ENCODE measurements around the gene C1orf74.

Gene C1orf74

DNA sequence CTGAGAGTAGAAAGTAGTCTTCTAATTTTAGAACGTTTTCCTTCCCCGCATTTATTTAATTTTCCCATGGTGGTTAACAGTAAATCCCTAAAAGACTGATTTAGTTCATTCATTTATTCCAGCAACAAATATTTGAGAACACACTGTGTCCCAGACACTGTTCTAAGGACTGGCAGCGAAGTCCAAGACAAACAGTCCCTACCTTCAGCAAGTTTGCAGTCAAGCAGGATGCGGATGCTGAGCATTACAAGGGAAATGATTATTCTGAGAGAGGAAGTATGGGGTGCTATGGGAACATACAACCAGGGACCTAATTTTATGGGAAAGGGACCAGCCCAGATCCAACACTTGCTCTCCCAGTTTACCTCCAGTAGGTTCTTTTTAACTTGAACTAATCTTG, 1.2 kb upstream of the C1orf74 start:
- no CpG with 5 or more reads among the region's 4 CpGs for WGBS (ENCODE audit: extremely low coverage, insufficient coverage, low lambda C conversion rate)
- H3K27ac ChIP-seq (ENCODE audit: low read depth, low read length): no peak overlapping the region
- H4K5ac ChIP-seq (ENCODE audit: low read length): no peak overlapping the region
- H3K79me2 ChIP-seq (ENCODE audit: control insufficient read depth, insufficient read depth, low read length): no peaks in the 10 kb centered on the region
- H3K79me1 ChIP-seq (ENCODE audit: low read length): peaks cover 4% of the 10 kb centered on the region
- H3K36me3 ChIP-seq (ENCODE audit: control insufficient read depth, insufficient read depth, low read length): no peaks in the 10 kb centered on the region
- no peak overlapping the region for H2BK5ac ChIP-seq (ENCODE audit: low read length)
- H2BK120ac ChIP-seq (ENCODE audit: low read depth, low read length): no peak overlapping the region
- no peak overlapping the region for H3K4me2 ChIP-seq (ENCODE audit: low read length)
- no peak overlapping the region for H3K4ac ChIP-seq (ENCODE audit: low read depth, low read length)
- H2AK5ac ChIP-seq (ENCODE audit: low read length): no peak overlapping the region
- H4K8ac ChIP-seq (ENCODE audit: low read depth, low read length): peak overlapping the region; percentile 99
- H3K56ac ChIP-seq (ENCODE audit: low read length): no peak overlapping the region
- H3K18ac ChIP-seq (ENCODE audit: low read length): no peak overlapping the region
- H3K9ac ChIP-seq (ENCODE audit: low read length): no peak overlapping the region
- DNase-seq: no peak
- H3K4me1 ChIP-seq (ENCODE audit: control insufficient read depth, low read depth, low read length): no peaks in the 10 kb centered on the region
- no peaks in the 10 kb centered on the region for H3K27me3 ChIP-seq (ENCODE audit: insufficient read depth, low read length, poor library complexity)
- H2BK15ac ChIP-seq (replicated peaks; ENCODE audit: low read depth): no peak overlapping the region
- H3K23ac ChIP-seq (ENCODE audit: low read length): no peak overlapping the region
- no peak overlapping the region for H3K4me3 ChIP-seq (ENCODE audit: low read length)

DNA sequence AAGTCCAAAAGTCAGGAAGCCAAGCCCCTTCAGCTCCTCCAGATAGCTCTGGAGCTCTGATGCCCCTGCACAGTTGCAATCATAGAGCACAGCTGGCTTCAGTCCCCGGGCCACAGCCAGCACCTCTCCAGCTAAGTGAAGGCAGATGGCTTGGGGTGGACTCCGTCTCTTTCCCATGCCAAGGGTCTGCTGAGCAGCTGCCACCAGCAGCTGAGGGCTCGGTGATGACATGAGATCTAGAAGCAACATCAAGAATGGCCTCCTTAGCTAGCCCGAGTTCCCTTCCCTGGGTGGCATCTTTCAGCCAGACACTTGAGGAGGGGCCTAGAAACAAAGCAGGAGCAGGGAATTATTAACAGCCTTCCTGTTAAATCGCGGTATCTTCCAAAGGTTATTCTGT, 973 bp downstream of the C1orf74 start:
- H3K4me3 ChIP-seq (ENCODE audit: low read length): no peak overlapping the region
- no peak overlapping the region for H3K27ac ChIP-seq (ENCODE audit: low read depth, low read length)
- peak overlapping the region; percentile 99 for H3K9ac ChIP-seq (ENCODE audit: low read length)
- no peak overlapping the region for H2AK5ac ChIP-seq (ENCODE audit: low read length)
- no peaks in the 10 kb centered on the region for H3K79me2 ChIP-seq (ENCODE audit: control insufficient read depth, insufficient read depth, low read length)
- no peak for DNase-seq
- H3K36me3 ChIP-seq (ENCODE audit: control insufficient read depth, insufficient read depth, low read length): no peaks in the 10 kb centered on the region
- H2BK120ac ChIP-seq (ENCODE audit: low read depth, low read length): no peak overlapping the region
- H3K18ac ChIP-seq (ENCODE audit: low read length): no peak overlapping the region
- H3K4me2 ChIP-seq (ENCODE audit: low read length): peak overlapping the region; percentile 91
- H3K27me3 ChIP-seq (ENCODE audit: insufficient read depth, low read length, poor library complexity): no peaks in the 10 kb centered on the region
- no peaks in the 10 kb centered on the region for H3K4me1 ChIP-seq (ENCODE audit: control insufficient read depth, low read depth, low read length)
- H4K5ac ChIP-seq (ENCODE audit: low read length): no peak overlapping the region
- peak overlapping the region; percentile 47 for H3K56ac ChIP-seq (ENCODE audit: low read length)
- no peak overlapping the region for H3K23ac ChIP-seq (ENCODE audit: low read length)
- no peak overlapping the region for H3K4ac ChIP-seq (ENCODE audit: low read depth, low read length)
- H2BK15ac ChIP-seq (replicated peaks; ENCODE audit: low read depth): no peak overlapping the region
- no peak overlapping the region for H4K8ac ChIP-seq (ENCODE audit: low read depth, low read length)
- peaks cover 4% of the 10 kb centered on the region for H3K79me1 ChIP-seq (ENCODE audit: low read length)
- no peak overlapping the region for H2BK5ac ChIP-seq (ENCODE audit: low read length)
- no CpG with 5 or more reads among the region's 6 CpGs for WGBS (ENCODE audit: extremely low coverage, insufficient coverage, low lambda C conversion rate)

GRCh38 chr1:209780268-209780667, 4.1 kb downstream of the C1orf74 start:
- H2BK5ac ChIP-seq (ENCODE audit: low read length): no peak overlapping the region
- H3K23ac ChIP-seq (ENCODE audit: low read length): no peak overlapping the region
- no peak overlapping the region for H3K56ac ChIP-seq (ENCODE audit: low read length)
- no peaks in the 10 kb centered on the region for H3K36me3 ChIP-seq (ENCODE audit: control insufficient read depth, insufficient read depth, low read length)
- no peak overlapping the region for H2AK5ac ChIP-seq (ENCODE audit: low read length)
- H3K27me3 ChIP-seq (ENCODE audit: insufficient read depth, low read length, poor library complexity): no peaks in the 10 kb centered on the region
- no peak overlapping the region for H3K27ac ChIP-seq (ENCODE audit: low read depth, low read length)
- H3K79me1 ChIP-seq (ENCODE audit: low read length): peaks cover 4% of the 10 kb centered on the region
- no peak overlapping the region for H3K4ac ChIP-seq (ENCODE audit: low read depth, low read length)
- no peaks in the 10 kb centered on the region for H3K4me1 ChIP-seq (ENCODE audit: control insufficient read depth, low read depth, low read length)
- H4K8ac ChIP-seq (ENCODE audit: low read depth, low read length): no peak overlapping the region
- H2BK15ac ChIP-seq (replicated peaks; ENCODE audit: low read depth): no peak overlapping the region
- H3K4me2 ChIP-seq (ENCODE audit: low read length): no peak overlapping the region
- no peak overlapping the region for H3K9ac ChIP-seq (ENCODE audit: low read length)
- H2BK120ac ChIP-seq (ENCODE audit: low read depth, low read length): no peak overlapping the region
- H3K79me2 ChIP-seq (ENCODE audit: control insufficient read depth, insufficient read depth, low read length): no peaks in the 10 kb centered on the region
- H3K18ac ChIP-seq (ENCODE audit: low read length): no peak overlapping the region
- no peak overlapping the region for H4K5ac ChIP-seq (ENCODE audit: low read length)
- peak; percentile 7 for DNase-seq
- no CpG with 5 or more reads among the region's 4 CpGs for WGBS (ENCODE audit: extremely low coverage, insufficient coverage, low lambda C conversion rate)
- no peak overlapping the region for H3K4me3 ChIP-seq (ENCODE audit: low read length)

DNA sequence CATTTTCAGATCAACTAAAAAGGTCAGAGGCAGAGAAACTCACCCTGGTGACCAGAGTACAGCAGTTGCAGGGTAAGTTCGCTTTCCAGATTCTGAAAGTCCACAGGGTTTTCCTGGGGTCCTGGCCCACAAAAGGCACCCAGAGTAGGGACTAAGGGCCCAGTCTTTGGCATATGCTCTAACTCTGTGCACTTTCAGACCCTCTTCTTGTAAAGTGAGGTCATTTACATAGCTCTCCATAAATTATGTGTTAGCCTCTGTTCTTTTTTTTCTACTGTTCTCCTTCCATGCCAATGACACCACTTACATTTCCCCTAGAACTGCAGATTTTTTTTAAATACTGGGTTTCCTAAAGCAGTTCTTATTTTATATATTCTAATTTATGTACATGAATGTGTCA, 6.3 kb downstream of the C1orf74 start:
- DNase-seq: no peak
- Histone ChIP-seq H3K23ac (ENCODE audit: low read length) (no peak overlapping the region), H3K9ac (ENCODE audit: low read length) (no peak overlapping the region), H3K79me1 (ENCODE audit: low read length) (peaks cover under 1% of the 10 kb centered on the region), H3K4me3 (ENCODE audit: low read length) (no peak overlapping the region), H3K56ac (ENCODE audit: low read length) (no peak overlapping the region), H4K5ac (ENCODE audit: low read length) (no peak overlapping the region), H3K18ac (ENCODE audit: low read length) (no peak overlapping the region), H3K36me3 (ENCODE audit: control insufficient read depth, insufficient read depth, low read length) (no peaks in the 10 kb centered on the region), H2BK120ac (ENCODE audit: low read depth, low read length) (no peak overlapping the region), H2BK15ac (replicated peaks; ENCODE audit: low read depth) (no peak overlapping the region), H2BK5ac (ENCODE audit: low read length) (no peak overlapping the region), H3K27me3 (ENCODE audit: insufficient read depth, low read length, poor library complexity) (no peaks in the 10 kb centered on the region), H3K4me1 (ENCODE audit: control insufficient read depth, low read depth, low read length) (no peaks in the 10 kb centered on the region), H3K79me2 (ENCODE audit: control insufficient read depth, insufficient read depth, low read length) (no peaks in the 10 kb centered on the region), H2AK5ac (ENCODE audit: low read length) (no peak overlapping the region), H4K8ac (ENCODE audit: low read depth, low read length) (no peak overlapping the region), H3K27ac (ENCODE audit: low read depth, low read length) (no peak overlapping the region), H3K4me2 (ENCODE audit: low read length) (no peak overlapping the region), H3K4ac (ENCODE audit: low read depth, low read length) (no peak overlapping the region)
- WGBS (ENCODE audit: extremely low coverage, insufficient coverage, low lambda C conversion rate): no CpG with 5 or more reads among the region's 1 CpG

- no peak overlapping the region for H3K56ac ChIP-seq (ENCODE audit: low read length)
- H3K79me2 ChIP-seq (ENCODE audit: control insufficient read depth, insufficient read depth, low read length): no peaks in the 10 kb centered on the region
- no peak overlapping the region for H2BK15ac ChIP-seq (replicated peaks; ENCODE audit: low read depth)
- WGBS (ENCODE audit: extremely low coverage, insufficient coverage, low lambda C conversion rate): no CpG with 5 or more reads among the region's 2 CpGs
- no peak overlapping the region for H3K4me2 ChIP-seq (ENCODE audit: low read length)
- H3K4me3 ChIP-seq (ENCODE audit: low read length): no peak overlapping the region
- no peaks in the 10 kb centered on the region for H3K79me1 ChIP-seq (ENCODE audit: low read length)
- no peak overlapping the region for H3K23ac ChIP-seq (ENCODE audit: low read length)
- no peak overlapping the region for H2BK5ac ChIP-seq (ENCODE audit: low read length)
- H3K18ac ChIP-seq (ENCODE audit: low read length): no peak overlapping the region
- H3K9ac ChIP-seq (ENCODE audit: low read length): no peak overlapping the region
- H2BK120ac ChIP-seq (ENCODE audit: low read depth, low read length): no peak overlapping the region
- no peak overlapping the region for H2AK5ac ChIP-seq (ENCODE audit: low read length)
- no peak overlapping the region for H3K4ac ChIP-seq (ENCODE audit: low read depth, low read length)
- H4K5ac ChIP-seq (ENCODE audit: low read length): no peak overlapping the region
- H4K8ac ChIP-seq (ENCODE audit: low read depth, low read length): no peak overlapping the region
- no peaks in the 10 kb centered on the region for H3K27me3 ChIP-seq (ENCODE audit: insufficient read depth, low read length, poor library complexity)
- no peaks in the 10 kb centered on the region for H3K36me3 ChIP-seq (ENCODE audit: control insufficient read depth, insufficient read depth, low read length)
- no peak overlapping the region for H3K27ac ChIP-seq (ENCODE audit: low read depth, low read length)
- no peak for DNase-seq
- H3K4me1 ChIP-seq (ENCODE audit: control insufficient read depth, low read depth, low read length): no peaks in the 10 kb centered on the region
Measured at GRCh38 chr1:209777587-209777986, 6.8 kb downstream of the C1orf74 start.

GRCh38 chr1:209775678-209776077, 8.7 kb downstream of the C1orf74 start:
- no CpG with 5 or more reads among the region's 2 CpGs for WGBS (ENCODE audit: extremely low coverage, insufficient coverage, low lambda C conversion rate)

More at GRCh38 chr1:209775678-209776077, 8.7 kb downstream of the C1orf74 start:
- Histone ChIP-seq H3K56ac (ENCODE audit: low read length) (no peak overlapping the region), H3K4me1 (ENCODE audit: control insufficient read depth, low read depth, low read length) (no peaks in the 10 kb centered on the region), H2BK5ac (ENCODE audit: low read length) (no peak overlapping the region), H2BK15ac (replicated peaks; ENCODE audit: low read depth) (no peak overlapping the region), H2BK120ac (ENCODE audit: low read depth, low read length) (no peak overlapping the region), H3K4me3 (ENCODE audit: low read length) (no peak overlapping the region), H3K4me2 (ENCODE audit: low read length) (no peak overlapping the region), H3K27me3 (ENCODE audit: insufficient read depth, low read length, poor library complexity) (no peaks in the 10 kb centered on the region), H3K9ac (ENCODE audit: low read length) (no peak overlapping the region), H3K79me2 (ENCODE audit: control insufficient read depth, insufficient read depth, low read length) (no peaks in the 10 kb centered on the region), H3K79me1 (ENCODE audit: low read length) (no peaks in the 10 kb centered on the region), H2AK5ac (ENCODE audit: low read length) (no peak overlapping the region), H4K8ac (ENCODE audit: low read depth, low read length) (no peak overlapping the region), H3K27ac (ENCODE audit: low read depth, low read length) (no peak overlapping the region), H3K23ac (ENCODE audit: low read length) (no peak overlapping the region), H3K36me3 (ENCODE audit: control insufficient read depth, insufficient read depth, low read length) (no peaks in the 10 kb centered on the region), H3K18ac (ENCODE audit: low read length) (no peak overlapping the region), H3K4ac (ENCODE audit: low read depth, low read length) (no peak overlapping the region), H4K5ac (ENCODE audit: low read length) (no peak overlapping the region)
- DNase-seq: no peak

Data from mesendoderm (in vitro differentiated cells).